ENCODE measurements around the gene TMEM132C.
"Not testable (repeated sequence)": the region's sequence is repeated elsewhere in the genome, so short reads cannot be mapped to it uniquely, and the experiment has no call there.

TMEM132C gene

GRCh38 chr12:128603573-128604115 lies 336.7 kb downstream of the TMEM132C start:
- no peaks in the 10 kb centered on the region for H3K36me3 Mint-ChIP-seq (ENCODE audit: insufficient read depth)

DNA sequence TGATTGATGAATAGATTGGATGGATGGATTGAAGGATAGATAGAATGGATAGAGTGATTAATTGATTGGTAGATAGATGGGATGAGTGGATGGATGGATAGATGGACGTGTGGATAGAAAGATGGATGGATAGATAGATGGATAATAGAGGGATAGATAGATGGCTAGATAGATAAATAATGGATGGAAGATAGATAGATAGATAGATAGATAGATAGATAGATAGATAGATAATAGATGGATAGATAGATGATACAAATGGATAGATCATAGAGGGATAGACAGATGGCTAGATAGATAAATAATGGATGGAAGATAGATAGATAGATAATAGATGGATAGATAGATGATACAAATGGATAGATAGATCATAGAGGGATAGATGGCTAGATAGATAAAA lies 337.2 kb downstream of the TMEM132C start:
- H3K4me1 Mint-ChIP-seq; H3K36me3 Mint-ChIP-seq (ENCODE audit: insufficient read depth); DNase-seq (ENCODE audit: low spot score in 2 of 2); H3K9me3 Mint-ChIP-seq; H3K27me3 Mint-ChIP-seq; ATAC-seq (replicated peaks; ENCODE audit: extremely low read depth, poor library complexity, severe bottlenecking); H3K27ac Mint-ChIP-seq (ENCODE audit: low read depth); H3K4me3 Mint-ChIP-seq: not testable (repeated sequence)

More at GRCh38 chr12:128603573-128604115, 336.7 kb downstream of the TMEM132C start:
- peaks cover 10% of the 10 kb centered on the region for H3K27me3 Mint-ChIP-seq
- H3K4me3 Mint-ChIP-seq = no peak overlapping the region
- DNase-seq (ENCODE audit: low spot score in 2 of 2) = no peak
- no peak for ATAC-seq (replicated peaks; ENCODE audit: extremely low read depth, poor library complexity, severe bottlenecking)
- no peak overlapping the region for H3K27ac Mint-ChIP-seq (ENCODE audit: low read depth)
- no peaks in the 10 kb centered on the region for H3K9me3 Mint-ChIP-seq
- H3K4me1 Mint-ChIP-seq = no peaks in the 10 kb centered on the region

DNA sequence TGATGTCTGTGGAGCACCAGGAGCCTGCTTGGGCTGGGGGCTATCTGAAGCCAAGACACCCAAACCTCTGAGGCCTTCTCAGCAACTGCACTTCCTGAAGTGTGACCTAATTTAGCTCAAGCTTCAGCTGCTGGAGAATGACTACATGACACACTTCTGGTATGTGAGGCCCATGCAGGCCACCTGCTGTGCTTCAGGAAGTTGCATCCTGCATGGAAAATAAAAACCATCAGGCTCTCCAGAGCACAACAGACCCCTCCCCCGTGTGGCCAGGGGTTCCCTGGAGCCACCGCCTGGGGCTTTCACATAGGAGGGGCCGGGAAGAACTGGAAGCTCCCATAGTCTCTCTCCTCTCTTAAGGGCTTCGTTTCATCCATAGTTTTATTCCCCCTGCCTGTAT lies 339.1 kb downstream of the TMEM132C start:
- ATAC-seq (replicated peaks; ENCODE audit: extremely low read depth, poor library complexity, severe bottlenecking) (no peak), DNase-seq (ENCODE audit: low spot score in 2 of 2) (no peak)
- no peaks in the 10 kb centered on the region for H3K9me3 Mint-ChIP-seq
- no peak overlapping the region for H3K4me3 Mint-ChIP-seq
- H3K27me3 Mint-ChIP-seq = peaks cover 14% of the 10 kb centered on the region
- no peaks in the 10 kb centered on the region for H3K36me3 Mint-ChIP-seq (ENCODE audit: insufficient read depth)
- H3K27ac Mint-ChIP-seq (ENCODE audit: low read depth) = no peak overlapping the region
- H3K4me1 Mint-ChIP-seq = no peaks in the 10 kb centered on the region

DNA sequence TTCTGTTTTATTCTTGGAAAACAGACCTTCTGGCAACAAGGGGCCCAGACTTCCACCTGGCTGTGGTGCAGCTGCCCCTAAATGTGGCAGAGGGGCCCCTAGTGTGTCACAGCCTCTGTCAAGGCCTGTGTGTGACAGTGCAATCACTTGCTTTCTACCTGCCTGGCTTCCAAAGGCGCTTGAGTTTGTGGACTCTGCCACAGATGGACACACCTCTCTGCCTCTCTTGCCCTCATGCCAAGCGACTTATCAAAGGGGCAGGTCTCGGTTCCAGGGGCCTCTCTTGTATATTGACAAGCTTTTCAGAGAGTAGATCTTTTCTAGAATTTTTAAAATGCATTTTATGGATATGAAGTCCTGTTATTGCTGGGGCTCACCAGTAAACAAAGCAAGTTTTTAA lies 339.6 kb downstream of the TMEM132C start:
- peaks cover 4% of the 10 kb centered on the region for H3K4me1 Mint-ChIP-seq
- no peak for ATAC-seq (replicated peaks; ENCODE audit: extremely low read depth, poor library complexity, severe bottlenecking)
- no peaks in the 10 kb centered on the region for H3K9me3 Mint-ChIP-seq
- no peak overlapping the region for H3K4me3 Mint-ChIP-seq
- H3K36me3 Mint-ChIP-seq (ENCODE audit: insufficient read depth) = no peaks in the 10 kb centered on the region
- no peak overlapping the region for H3K27ac Mint-ChIP-seq (ENCODE audit: low read depth)
- no peak for DNase-seq (ENCODE audit: low spot score in 2 of 2)
- H3K27me3 Mint-ChIP-seq = peaks cover 19% of the 10 kb centered on the region

- Mint-ChIP-seq H3K4me3 (no peak overlapping the region), H3K4me1 (peaks cover 4% of the 10 kb centered on the region), H3K36me3 (ENCODE audit: insufficient read depth) (no peaks in the 10 kb centered on the region), H3K9me3 (no peaks in the 10 kb centered on the region), H3K27me3 (peaks cover 22% of the 10 kb centered on the region), H3K27ac (ENCODE audit: low read depth) (no peak overlapping the region)
- ATAC-seq (replicated peaks; ENCODE audit: extremely low read depth, poor library complexity, severe bottlenecking) (no peak), DNase-seq (ENCODE audit: low spot score in 2 of 2) (no peak)
These were observed 340.0 kb downstream of the TMEM132C start for GRCh38 chr12:128606970-128607369.

DNA sequence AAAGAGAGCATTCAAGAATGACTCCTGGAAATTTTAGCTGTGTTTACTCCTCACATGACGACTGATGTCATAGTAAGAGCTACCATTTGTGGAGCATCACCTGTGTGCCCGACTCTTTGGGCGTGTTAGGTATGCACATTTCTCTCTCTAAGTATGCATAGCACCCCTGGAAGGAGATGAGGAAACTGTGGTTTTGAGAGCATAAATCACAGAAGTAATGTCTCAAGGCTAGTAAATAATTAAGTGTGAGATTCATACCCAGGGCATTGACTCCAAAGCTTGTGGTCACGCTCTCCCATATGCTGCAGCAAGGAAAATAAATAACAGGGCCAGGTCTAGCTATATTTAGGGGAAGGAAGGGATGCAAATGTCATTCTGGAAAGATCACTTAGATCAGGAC lies 340.7 kb downstream of the TMEM132C start:
- Mint-ChIP-seq H3K4me3 (no peak overlapping the region), H3K9me3 (no peaks in the 10 kb centered on the region), H3K27me3 (peaks cover 28% of the 10 kb centered on the region), H3K4me1 (peaks cover 4% of the 10 kb centered on the region), H3K27ac (ENCODE audit: low read depth) (no peak overlapping the region), H3K36me3 (ENCODE audit: insufficient read depth) (no peaks in the 10 kb centered on the region)
- no peak for DNase-seq (ENCODE audit: low spot score in 2 of 2)
- no peak for ATAC-seq (replicated peaks; ENCODE audit: extremely low read depth, poor library complexity, severe bottlenecking)

DNA sequence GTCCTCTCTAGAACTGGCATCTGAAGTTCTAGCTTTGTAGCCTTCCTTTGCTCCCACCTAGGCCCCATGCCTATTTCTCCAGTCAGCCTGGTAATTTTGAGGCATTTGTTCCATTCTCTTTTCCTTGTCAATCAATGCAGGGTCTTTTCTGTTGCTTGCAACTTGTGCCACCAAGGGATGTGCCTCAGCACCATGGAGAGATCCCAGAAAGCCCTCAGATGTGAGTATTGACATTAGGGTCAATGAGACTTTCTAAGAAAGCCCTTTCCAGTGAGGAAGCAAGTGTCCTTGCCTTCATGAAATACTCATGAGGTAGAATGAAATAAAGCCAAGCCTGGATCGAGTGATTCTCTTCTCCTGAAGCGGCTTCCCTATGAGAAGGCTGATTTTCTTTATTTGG lies 342.9 kb downstream of the TMEM132C start:
- Mint-ChIP-seq H3K27ac (ENCODE audit: low read depth) (no peak overlapping the region), H3K4me1 (peaks cover 4% of the 10 kb centered on the region), H3K27me3 (peaks cover 38% of the 10 kb centered on the region), H3K4me3 (no peak overlapping the region), H3K9me3 (no peaks in the 10 kb centered on the region), H3K36me3 (ENCODE audit: insufficient read depth) (no peaks in the 10 kb centered on the region)
- ATAC-seq (replicated peaks; ENCODE audit: extremely low read depth, poor library complexity, severe bottlenecking) (no peak), DNase-seq (ENCODE audit: low spot score in 2 of 2) (no peak)

DNA sequence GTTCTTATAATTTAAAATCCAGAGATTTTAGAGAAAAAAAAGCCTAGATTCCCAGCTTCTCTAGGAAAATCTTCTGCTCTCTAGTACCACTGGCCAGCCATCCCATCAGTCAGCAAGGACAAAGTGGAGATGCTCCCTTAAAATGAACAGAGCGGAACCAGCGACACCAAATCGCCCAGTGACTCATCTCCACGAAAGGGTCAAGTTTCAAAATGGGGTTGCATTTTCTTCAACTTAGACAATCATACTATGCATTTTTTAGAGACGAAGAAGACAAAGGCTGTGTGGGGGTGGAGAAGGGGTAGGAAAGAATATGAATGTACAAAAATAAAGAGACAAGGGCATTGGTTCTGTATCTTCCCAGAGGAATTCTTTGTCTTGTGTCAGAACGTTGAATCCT lies 344.8 kb downstream of the TMEM132C start:
- H3K9me3 Mint-ChIP-seq = no peaks in the 10 kb centered on the region
- no peaks in the 10 kb centered on the region for H3K36me3 Mint-ChIP-seq (ENCODE audit: insufficient read depth)
- no peak for DNase-seq (ENCODE audit: low spot score in 2 of 2)
- H3K27ac Mint-ChIP-seq (ENCODE audit: low read depth) = no peak overlapping the region
- H3K27me3 Mint-ChIP-seq = peaks cover 35% of the 10 kb centered on the region
- H3K4me1 Mint-ChIP-seq = peaks cover 4% of the 10 kb centered on the region
- no peak overlapping the region for H3K4me3 Mint-ChIP-seq
- no peak for ATAC-seq (replicated peaks; ENCODE audit: extremely low read depth, poor library complexity, severe bottlenecking)

GRCh38 chr12:128612150-128612850 lies 345.3 kb downstream of the TMEM132C start:
- H3K4me1 Mint-ChIP-seq = peaks cover 4% of the 10 kb centered on the region
- no peaks in the 10 kb centered on the region for H3K9me3 Mint-ChIP-seq
- peaks cover 29% of the 10 kb centered on the region for H3K27me3 Mint-ChIP-seq
- H3K27ac Mint-ChIP-seq (ENCODE audit: low read depth) = no peak overlapping the region
- no peaks in the 10 kb centered on the region for H3K36me3 Mint-ChIP-seq (ENCODE audit: insufficient read depth)
- DNase-seq (ENCODE audit: low spot score in 2 of 2) (no peak), ATAC-seq (replicated peaks; ENCODE audit: extremely low read depth, poor library complexity, severe bottlenecking) (no peak)
- H3K4me3 Mint-ChIP-seq = no peak overlapping the region

DNA sequence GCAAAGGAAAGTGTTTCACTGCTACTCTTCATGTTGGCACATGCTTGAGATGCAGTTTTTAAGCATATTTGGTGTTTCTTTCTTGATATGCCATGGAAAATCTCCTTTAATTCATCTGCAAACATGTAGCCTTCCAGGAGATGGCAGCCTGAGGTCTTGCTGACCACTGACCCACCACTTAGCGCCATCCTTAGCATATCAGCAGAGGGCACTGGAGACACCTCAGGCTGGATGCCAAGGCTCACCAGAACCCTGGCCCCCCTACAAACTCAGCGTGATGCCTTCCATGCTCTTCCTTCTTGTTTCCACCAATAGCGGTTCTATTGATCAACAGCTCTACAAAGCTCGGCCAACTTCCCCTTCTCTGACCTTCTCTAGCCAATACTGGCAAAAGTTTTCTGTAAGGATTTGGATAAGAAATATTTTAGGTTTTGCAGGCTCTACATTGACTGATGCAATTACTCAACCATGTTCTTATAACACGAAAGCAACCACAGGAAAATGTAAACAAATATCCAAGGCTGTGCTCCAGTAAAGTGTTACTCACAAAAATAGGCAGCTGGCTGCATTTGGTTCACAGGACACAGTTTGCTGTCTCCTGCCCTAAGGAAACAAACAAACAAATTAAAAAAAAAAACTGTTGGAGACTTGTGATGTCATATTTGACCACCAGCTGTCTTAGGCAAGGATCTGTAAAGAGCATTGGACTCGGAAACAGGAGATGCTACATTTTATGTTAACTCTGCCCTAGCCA lies 347.0 kb downstream of the TMEM132C start:
- H3K4me1 Mint-ChIP-seq = peaks cover 4% of the 10 kb centered on the region
- DNase-seq (ENCODE audit: low spot score in 2 of 2) = no peak
- no peak overlapping the region for H3K27ac Mint-ChIP-seq (ENCODE audit: low read depth)
- no peak for ATAC-seq (replicated peaks; ENCODE audit: extremely low read depth, poor library complexity, severe bottlenecking)
- no peak overlapping the region for H3K4me3 Mint-ChIP-seq
- peaks cover 2% of the 10 kb centered on the region for H3K36me3 Mint-ChIP-seq (ENCODE audit: insufficient read depth)
- H3K9me3 Mint-ChIP-seq = no peaks in the 10 kb centered on the region
- H3K27me3 Mint-ChIP-seq = peaks cover 36% of the 10 kb centered on the region

GRCh38 chr12:128617304-128617833 lies 350.4 kb downstream of the TMEM132C start:
- Mint-ChIP-seq H3K4me3 (no peak overlapping the region), H3K27ac (ENCODE audit: low read depth) (no peak overlapping the region), H3K9me3 (no peaks in the 10 kb centered on the region), H3K27me3 (peaks cover 20% of the 10 kb centered on the region), H3K4me1 (no peaks in the 10 kb centered on the region), H3K36me3 (ENCODE audit: insufficient read depth) (peaks cover 2% of the 10 kb centered on the region)
- DNase-seq (ENCODE audit: low spot score in 2 of 2) (no peak), ATAC-seq (replicated peaks; ENCODE audit: extremely low read depth, poor library complexity, severe bottlenecking) (no peak)

- Mint-ChIP-seq H3K27me3 (peaks cover 8% of the 10 kb centered on the region), H3K4me3 (no peak overlapping the region), H3K9me3 (no peaks in the 10 kb centered on the region), H3K4me1 (no peaks in the 10 kb centered on the region), H3K36me3 (ENCODE audit: insufficient read depth) (peaks cover 2% of the 10 kb centered on the region), H3K27ac (ENCODE audit: low read depth) (no peak overlapping the region)
- no peak for DNase-seq (ENCODE audit: low spot score in 2 of 2)
- ATAC-seq (replicated peaks; ENCODE audit: extremely low read depth, poor library complexity, severe bottlenecking) = no peak
These were observed 352.3 kb downstream of the TMEM132C start for GRCh38 chr12:128619263-128619662.

DNA sequence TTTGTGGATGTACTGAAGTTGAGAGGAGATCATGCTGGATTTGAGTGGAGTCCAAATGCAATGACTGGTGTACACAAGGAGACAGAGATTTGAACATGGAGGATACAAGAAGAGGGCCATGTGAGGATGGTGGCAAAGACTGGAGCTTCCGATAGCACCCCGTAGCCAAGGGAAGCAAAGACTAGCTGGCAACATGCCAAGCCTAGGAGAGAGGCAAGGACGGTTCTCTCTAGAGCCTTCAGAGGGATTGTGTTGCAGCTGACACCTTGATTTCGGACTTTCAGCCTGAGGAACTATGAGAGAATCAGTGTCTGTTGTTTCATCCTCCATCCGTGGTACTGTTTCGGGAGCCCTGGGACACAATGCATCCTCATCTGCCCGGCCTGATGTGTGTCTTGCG lies 354.3 kb downstream of the TMEM132C start:
- Mint-ChIP-seq H3K27ac (ENCODE audit: low read depth) (no peak overlapping the region), H3K4me3 (no peak overlapping the region), H3K36me3 (ENCODE audit: insufficient read depth) (peaks cover 2% of the 10 kb centered on the region), H3K4me1 (no peaks in the 10 kb centered on the region), H3K27me3 (peaks cover 8% of the 10 kb centered on the region), H3K9me3 (no peaks in the 10 kb centered on the region)
- no peak for ATAC-seq (replicated peaks; ENCODE audit: extremely low read depth, poor library complexity, severe bottlenecking)
- no peak for DNase-seq (ENCODE audit: low spot score in 2 of 2)

Measured in central memory CD8-positive, alpha-beta T cell (primary cell).